ENCODE measurements around the gene HAO2. TPM values are rescaled to one million over a fixed set of nuclear protein-coding genes. Genes with fewer than 3 reads are reported as not detected.

HAO2 gene
- total and polyA plus RNA-seq, 2 donors = 5.8 to 6.0 TPM

GRCh38 chr1:119359730-119360129, 8.9 kb upstream of the HAO2 start:
- Histone ChIP-seq H3K27ac (ENCODE audit: low read depth in 1 of 2, low read length in 1 of 2) (no peak overlapping the region), H3K9me3 (ENCODE audit: control insufficient read depth in 2 of 2, insufficient read depth in 1 of 2, low read length in 1 of 2) (no peaks in the 10 kb centered on the region), H3K4me3 (ENCODE audit: low read length in 2 of 2) (no peak overlapping the region), H3K4me1 (ENCODE audit: control insufficient read depth in 2 of 2, insufficient read depth in 2 of 2, low read length in 2 of 2) (no peaks in the 10 kb centered on the region), H3K36me3 (ENCODE audit: control insufficient read depth in 2 of 2, insufficient read depth in 2 of 2, low read length in 1 of 2) (no peaks in the 10 kb centered on the region), H3K27me3 (ENCODE audit: control insufficient read depth in 2 of 2, insufficient read depth in 1 of 2, low read length in 1 of 2) (no peaks in the 10 kb centered on the region)
- WGBS = 96% methylated on average over 4 of the region's 4 CpGs
- DNase-seq (ENCODE audit: low read depth in 6 of 9, low spot score in 9 of 9) = no peak

GRCh38 chr1:119361205-119361604, 7.4 kb upstream of the HAO2 start:
- DNase-seq (ENCODE audit: low read depth in 6 of 9, low spot score in 9 of 9) = no peak
- H3K4me3 ChIP-seq (ENCODE audit: low read length in 2 of 2) = no peak overlapping the region
- H3K36me3 ChIP-seq (ENCODE audit: control insufficient read depth in 2 of 2, insufficient read depth in 2 of 2, low read length in 1 of 2) = no peaks in the 10 kb centered on the region
- H3K27ac ChIP-seq (ENCODE audit: low read depth in 1 of 2, low read length in 1 of 2) = no peak overlapping the region
- WGBS = 93% methylated on average over 1 of the region's 1 CpG
- no peaks in the 10 kb centered on the region for H3K9me3 ChIP-seq (ENCODE audit: control insufficient read depth in 2 of 2, insufficient read depth in 1 of 2, low read length in 1 of 2)
- H3K4me1 ChIP-seq (ENCODE audit: control insufficient read depth in 2 of 2, insufficient read depth in 2 of 2, low read length in 2 of 2) = no peaks in the 10 kb centered on the region
- H3K27me3 ChIP-seq (ENCODE audit: control insufficient read depth in 2 of 2, insufficient read depth in 1 of 2, low read length in 1 of 2) = no peaks in the 10 kb centered on the region

- H3K4me3 ChIP-seq (ENCODE audit: low read length in 2 of 2) = no peak overlapping the region
- no peak for DNase-seq (ENCODE audit: low read depth in 6 of 9, low spot score in 9 of 9)
- no peaks in the 10 kb centered on the region for H3K4me1 ChIP-seq (ENCODE audit: control insufficient read depth in 2 of 2, insufficient read depth in 2 of 2, low read length in 2 of 2)
- H3K27me3 ChIP-seq (ENCODE audit: control insufficient read depth in 2 of 2, insufficient read depth in 1 of 2, low read length in 1 of 2) = no peaks in the 10 kb centered on the region
- 89% methylated on average over 4 of the region's 4 CpGs for WGBS
- peak overlapping the region in 1 of 2 donors; percentile 71 for H3K27ac ChIP-seq (ENCODE audit: low read depth in 1 of 2, low read length in 1 of 2)
- H3K36me3 ChIP-seq (ENCODE audit: control insufficient read depth in 2 of 2, insufficient read depth in 2 of 2, low read length in 1 of 2) = no peaks in the 10 kb centered on the region
- H3K9me3 ChIP-seq (ENCODE audit: control insufficient read depth in 2 of 2, insufficient read depth in 1 of 2, low read length in 1 of 2) = no peaks in the 10 kb centered on the region
Measured at GRCh38 chr1:119361620-119362344, 6.8 kb upstream of the HAO2 start.

- DNase-seq (ENCODE audit: low read depth in 6 of 9, low spot score in 9 of 9) = no peak
- no peaks in the 10 kb centered on the region for H3K27me3 ChIP-seq (ENCODE audit: control insufficient read depth in 2 of 2, insufficient read depth in 1 of 2, low read length in 1 of 2)
- H3K36me3 ChIP-seq (ENCODE audit: control insufficient read depth in 2 of 2, insufficient read depth in 2 of 2, low read length in 1 of 2) = no peaks in the 10 kb centered on the region
- peak overlapping the region in 1 of 2 donors; percentile 4 for H3K27ac ChIP-seq (ENCODE audit: low read depth in 1 of 2, low read length in 1 of 2)
- H3K9me3 ChIP-seq (ENCODE audit: control insufficient read depth in 2 of 2, insufficient read depth in 1 of 2, low read length in 1 of 2) = no peaks in the 10 kb centered on the region
- 95% methylated on average over 7 of the region's 7 CpGs for WGBS
- H3K4me1 ChIP-seq (ENCODE audit: control insufficient read depth in 2 of 2, insufficient read depth in 2 of 2, low read length in 2 of 2) = no peaks in the 10 kb centered on the region
- H3K4me3 ChIP-seq (ENCODE audit: low read length in 2 of 2) = no peak overlapping the region
Measured at GRCh38 chr1:119363162-119363561, 5.4 kb upstream of the HAO2 start.

GRCh38 chr1:119364640-119365039, 3.9 kb upstream of the HAO2 start:
- no peaks in the 10 kb centered on the region for H3K27me3 ChIP-seq (ENCODE audit: control insufficient read depth in 2 of 2, insufficient read depth in 1 of 2, low read length in 1 of 2)
- no peaks in the 10 kb centered on the region for H3K36me3 ChIP-seq (ENCODE audit: control insufficient read depth in 2 of 2, insufficient read depth in 2 of 2, low read length in 1 of 2)
- DNase-seq (ENCODE audit: low read depth in 6 of 9, low spot score in 9 of 9) = no peak
- no peaks in the 10 kb centered on the region for H3K9me3 ChIP-seq (ENCODE audit: control insufficient read depth in 2 of 2, insufficient read depth in 1 of 2, low read length in 1 of 2)
- no peak overlapping the region for H3K27ac ChIP-seq (ENCODE audit: low read depth in 1 of 2, low read length in 1 of 2)
- H3K4me1 ChIP-seq (ENCODE audit: control insufficient read depth in 2 of 2, insufficient read depth in 2 of 2, low read length in 2 of 2) = no peaks in the 10 kb centered on the region
- no peak overlapping the region for H3K4me3 ChIP-seq (ENCODE audit: low read length in 2 of 2)
- 84% methylated on average over 4 of the region's 4 CpGs for WGBS

GRCh38 chr1:119366424-119366823, 2.2 kb upstream of the HAO2 start:
- Histone ChIP-seq H3K27ac (ENCODE audit: low read depth in 1 of 2, low read length in 1 of 2) (no peak overlapping the region), H3K36me3 (ENCODE audit: control insufficient read depth in 2 of 2, insufficient read depth in 2 of 2, low read length in 1 of 2) (no peaks in the 10 kb centered on the region), H3K4me1 (ENCODE audit: control insufficient read depth in 2 of 2, insufficient read depth in 2 of 2, low read length in 2 of 2) (no peaks in the 10 kb centered on the region), H3K27me3 (ENCODE audit: control insufficient read depth in 2 of 2, insufficient read depth in 1 of 2, low read length in 1 of 2) (no peaks in the 10 kb centered on the region), H3K9me3 (ENCODE audit: control insufficient read depth in 2 of 2, insufficient read depth in 1 of 2, low read length in 1 of 2) (no peaks in the 10 kb centered on the region), H3K4me3 (ENCODE audit: low read length in 2 of 2) (no peak overlapping the region)
- DNase-seq (ENCODE audit: low read depth in 6 of 9, low spot score in 9 of 9) = no peak
- 94% methylated on average over 3 of the region's 3 CpGs for WGBS

GRCh38 chr1:119367432-119368124, 1.0 kb upstream of the HAO2 start:
- H3K9me3 ChIP-seq (ENCODE audit: control insufficient read depth in 2 of 2, insufficient read depth in 1 of 2, low read length in 1 of 2) = no peaks in the 10 kb centered on the region
- 83% methylated on average over 13 of the region's 13 CpGs for WGBS
- no peak overlapping the region for H3K4me3 ChIP-seq (ENCODE audit: low read length in 2 of 2)
- peak in 2 of 9 donors; percentile 3 to 8 for DNase-seq (ENCODE audit: low read depth in 6 of 9, low spot score in 9 of 9)
- no peaks in the 10 kb centered on the region for H3K36me3 ChIP-seq (ENCODE audit: control insufficient read depth in 2 of 2, insufficient read depth in 2 of 2, low read length in 1 of 2)
- no peaks in the 10 kb centered on the region for H3K27me3 ChIP-seq (ENCODE audit: control insufficient read depth in 2 of 2, insufficient read depth in 1 of 2, low read length in 1 of 2)
- H3K4me1 ChIP-seq (ENCODE audit: control insufficient read depth in 2 of 2, insufficient read depth in 2 of 2, low read length in 2 of 2) = no peaks in the 10 kb centered on the region
- no peak overlapping the region for H3K27ac ChIP-seq (ENCODE audit: low read depth in 1 of 2, low read length in 1 of 2)

- DNase-seq (ENCODE audit: low read depth in 6 of 9, low spot score in 9 of 9) = no peak
- 90% methylated on average over 2 of the region's 2 CpGs for WGBS
- Histone ChIP-seq H3K27me3 (ENCODE audit: control insufficient read depth in 2 of 2, insufficient read depth in 1 of 2, low read length in 1 of 2) (no peaks in the 10 kb centered on the region), H3K27ac (ENCODE audit: low read depth in 1 of 2, low read length in 1 of 2) (no peak overlapping the region), H3K9me3 (ENCODE audit: control insufficient read depth in 2 of 2, insufficient read depth in 1 of 2, low read length in 1 of 2) (no peaks in the 10 kb centered on the region), H3K4me1 (ENCODE audit: control insufficient read depth in 2 of 2, insufficient read depth in 2 of 2, low read length in 2 of 2) (peaks cover 0 to 3% of the 10 kb centered on the region in 2 donors), H3K4me3 (ENCODE audit: low read length in 2 of 2) (no peak overlapping the region), H3K36me3 (ENCODE audit: control insufficient read depth in 2 of 2, insufficient read depth in 2 of 2, low read length in 1 of 2) (no peaks in the 10 kb centered on the region)
Measured at GRCh38 chr1:119370748-119371147, 2.2 kb downstream of the HAO2 start.

- Histone ChIP-seq H3K9me3 (ENCODE audit: control insufficient read depth in 2 of 2, insufficient read depth in 1 of 2, low read length in 1 of 2) (no peaks in the 10 kb centered on the region), H3K4me3 (ENCODE audit: low read length in 2 of 2) (no peak overlapping the region), H3K27me3 (ENCODE audit: control insufficient read depth in 2 of 2, insufficient read depth in 1 of 2, low read length in 1 of 2) (no peaks in the 10 kb centered on the region), H3K27ac (ENCODE audit: low read depth in 1 of 2, low read length in 1 of 2) (no peak overlapping the region), H3K36me3 (ENCODE audit: control insufficient read depth in 2 of 2, insufficient read depth in 2 of 2, low read length in 1 of 2) (no peaks in the 10 kb centered on the region), H3K4me1 (ENCODE audit: control insufficient read depth in 2 of 2, insufficient read depth in 2 of 2, low read length in 2 of 2) (peaks cover 0 to 3% of the 10 kb centered on the region in 2 donors)
- WGBS = 86% methylated on average over 2 of the region's 2 CpGs
- no peak for DNase-seq (ENCODE audit: low read depth in 6 of 9, low spot score in 9 of 9)
Measured at GRCh38 chr1:119371815-119372214, 3.2 kb downstream of the HAO2 start.
